Measurements from ENCODE around the gene GAL3ST3.

GAL3ST3 gene

DNA sequence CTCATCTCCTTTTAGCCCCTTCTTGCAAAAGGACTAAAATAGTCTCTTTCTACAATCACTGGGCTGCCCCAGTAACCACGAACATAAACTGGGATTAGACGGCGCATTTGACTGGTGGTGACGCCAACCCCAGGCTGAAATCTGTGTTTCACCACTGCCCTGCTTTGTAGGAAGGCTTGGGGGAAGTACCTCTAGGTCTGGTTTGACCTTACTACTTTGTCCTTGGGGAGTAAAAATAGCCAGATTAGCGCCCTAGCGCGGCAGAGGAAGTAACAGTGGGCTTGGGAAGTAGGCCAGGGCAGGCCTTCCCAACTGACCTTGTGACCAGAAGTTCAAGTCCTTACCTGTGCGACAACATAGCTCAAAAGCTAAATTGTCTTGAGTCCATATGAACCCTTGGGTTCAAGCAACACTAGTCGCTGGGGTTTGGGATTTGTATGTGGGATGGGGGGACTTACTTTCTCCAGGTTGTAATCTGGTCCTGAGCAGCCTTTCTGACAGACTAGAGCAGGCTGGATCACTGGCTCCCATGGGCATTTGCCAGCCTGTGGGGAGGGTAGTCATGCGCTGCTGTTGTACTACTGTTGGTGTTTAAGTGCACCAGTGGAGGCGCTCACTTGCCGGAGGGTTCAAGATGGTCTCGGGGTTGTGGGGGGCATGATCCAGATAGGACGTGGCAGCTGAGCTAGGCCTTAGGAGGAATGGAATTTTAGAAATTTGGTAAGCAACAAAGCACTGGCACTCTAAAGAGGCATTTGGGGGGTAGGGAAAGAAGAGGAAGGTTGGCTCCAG, 20.2 kb upstream of the GAL3ST3 start:
- DNase-seq: peak; percentile 45

GRCh38 chr11:66068154-66068821, 19.3 kb upstream of the GAL3ST3 start:
- DNase-seq: peak; percentile 72

- no peak for DNase-seq
Measured at GRCh38 chr11:66067640-66068039, 18.7 kb upstream of the GAL3ST3 start.

DNA sequence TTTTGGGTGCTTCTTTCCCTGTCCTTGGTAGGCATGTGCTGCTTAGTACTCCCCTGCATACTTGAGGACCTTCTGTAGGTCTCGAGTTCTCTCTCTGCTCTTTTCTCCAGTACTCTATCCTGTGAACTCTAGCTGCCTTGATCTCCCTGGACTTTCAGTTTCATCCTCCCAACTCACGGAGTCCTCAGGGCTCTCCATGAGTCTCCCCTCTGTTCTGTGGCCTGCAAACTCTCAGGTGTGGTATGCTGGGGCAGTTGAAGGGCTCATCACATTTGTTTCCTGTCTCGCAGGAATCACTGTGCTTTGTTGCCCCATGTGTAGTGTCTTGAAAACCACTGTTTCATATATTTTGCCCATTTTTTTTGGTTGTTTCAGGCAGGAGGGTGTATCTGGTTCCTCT, 17.8 kb upstream of the GAL3ST3 start:
- DNase-seq: no peak

- no peak for DNase-seq
Measured at GRCh38 chr11:66064571-66064970, 15.6 kb upstream of the GAL3ST3 start.

DNA sequence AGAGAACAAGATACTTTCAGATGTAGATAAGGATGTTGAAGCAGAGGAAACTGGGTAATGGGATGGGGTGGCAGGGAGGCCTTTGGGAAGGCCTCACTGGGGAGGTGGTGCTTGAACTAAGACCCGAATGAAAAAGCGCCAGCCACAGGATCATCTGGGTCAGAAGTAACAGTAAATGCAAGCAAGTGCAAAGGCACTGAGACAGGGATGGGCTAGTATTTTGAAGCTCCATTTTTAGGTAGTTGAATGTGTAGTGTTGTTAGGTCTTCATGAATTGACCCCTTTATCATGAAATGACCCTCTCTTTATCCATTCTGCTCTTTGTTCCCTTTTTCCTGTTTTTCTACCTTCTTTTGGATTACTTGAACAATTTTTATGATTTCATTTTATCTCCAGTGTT, 14.9 kb upstream of the GAL3ST3 start:
- no peak for DNase-seq

- DNase-seq: no peak
Measured at GRCh38 chr11:66062408-66062807, 13.4 kb upstream of the GAL3ST3 start.

- DNase-seq: no peak
Measured at GRCh38 chr11:66061268-66061667, 12.3 kb upstream of the GAL3ST3 start.

GRCh38 chr11:66059966-66060680, 11.2 kb upstream of the GAL3ST3 start:
- DNase-seq: no peak

DNA sequence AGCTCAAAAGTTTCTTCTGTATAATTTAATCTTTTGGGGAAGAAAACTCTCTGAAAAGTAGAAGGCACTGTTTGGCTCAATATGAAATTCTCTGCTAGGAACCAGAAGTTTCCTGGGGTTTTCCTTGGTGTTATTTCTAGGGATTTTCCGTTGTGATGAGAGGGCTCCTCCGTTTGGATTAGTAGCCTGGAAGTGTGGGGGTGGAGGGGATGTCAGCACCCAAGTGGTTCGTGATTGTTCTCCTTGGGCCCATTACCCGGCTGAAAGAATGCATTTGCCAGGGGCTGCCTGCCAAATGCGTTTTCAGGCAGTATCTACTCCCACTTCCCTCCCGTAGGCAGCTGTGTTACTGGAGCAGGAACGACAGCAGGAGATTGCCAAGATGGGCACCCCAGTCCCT, 7.5 kb upstream of the GAL3ST3 start:
- DNase-seq: no peak

DNA sequence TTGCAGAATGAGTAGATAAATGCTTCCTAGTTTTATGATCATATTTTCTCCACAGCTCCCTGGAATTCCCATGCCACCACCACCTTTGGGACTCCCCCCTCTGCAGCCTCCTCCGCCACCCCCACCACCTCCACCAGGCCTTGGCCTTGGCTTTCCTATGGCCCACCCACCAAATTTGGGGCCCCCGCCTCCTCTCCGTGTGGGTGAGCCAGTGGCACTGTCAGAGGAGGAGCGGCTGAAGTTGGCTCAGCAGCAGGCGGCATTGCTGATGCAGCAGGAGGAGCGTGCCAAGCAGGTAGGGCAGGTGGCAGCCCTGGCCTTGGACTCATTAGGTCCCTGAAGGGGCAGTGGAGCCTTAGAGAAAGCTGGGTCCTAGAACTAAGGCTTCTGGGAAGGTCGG, 6.1 kb upstream of the GAL3ST3 start:
- DNase-seq: no peak

- no peak for DNase-seq
Measured at GRCh38 chr11:66052664-66052982, 3.7 kb upstream of the GAL3ST3 start.

GRCh38 chr11:66051766-66052663, 3.1 kb upstream of the GAL3ST3 start, which contains the start of gene SF3B2:
Gene SF3B2, plus strand, starts transcription at chr11:66052364. Its CDS starts 21 bp downstream, at chr11:66052385.
- DNase-seq: peak; percentile 92

- no peak for DNase-seq
Measured at GRCh38 chr11:66051371-66051765, 2.4 kb upstream of the GAL3ST3 start.

- no peak for DNase-seq
Measured at GRCh38 chr11:66050581-66051231, 1.7 kb upstream of the GAL3ST3 start.

DNA sequence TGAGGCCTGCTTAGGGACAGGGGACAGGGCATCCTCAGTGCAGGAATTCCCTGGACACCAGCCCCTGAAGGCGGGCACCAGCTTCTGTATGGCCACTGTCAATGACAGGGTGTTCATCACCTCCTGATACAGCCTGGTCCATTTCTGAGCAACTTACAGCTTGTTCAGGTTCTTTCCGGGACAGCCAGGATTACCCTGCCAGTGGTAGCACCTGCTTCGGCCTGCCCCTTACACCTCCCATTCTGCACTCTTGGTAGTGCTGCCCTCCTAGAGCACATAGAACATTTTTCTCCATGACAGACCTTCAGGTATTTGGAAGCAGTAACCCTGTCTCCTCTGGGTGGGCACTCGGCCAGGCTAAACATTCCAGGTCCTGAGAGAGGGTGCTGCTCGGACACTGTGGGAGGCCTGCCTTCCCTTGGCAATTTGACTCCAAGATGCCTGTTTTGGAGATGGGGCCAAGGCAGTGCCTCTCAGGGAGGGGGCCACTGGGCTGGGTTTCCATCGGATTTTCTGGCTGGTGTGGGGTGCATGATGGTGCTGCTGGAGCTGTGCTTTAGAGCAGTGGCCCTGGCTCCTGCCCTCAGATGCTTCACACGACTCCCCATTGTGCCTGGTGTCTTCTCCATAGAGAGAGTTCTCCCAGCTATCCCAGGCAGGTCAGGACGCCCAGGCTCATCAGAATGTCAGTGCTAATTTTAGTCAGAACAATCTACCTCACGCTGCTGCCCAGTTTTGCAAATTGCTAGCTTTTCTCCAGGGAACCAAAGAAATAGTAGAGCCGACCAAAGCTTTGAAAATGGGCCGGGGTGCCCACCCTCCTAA, 1.2 kb downstream of the GAL3ST3 start:
- DNase-seq: no peak

DNA sequence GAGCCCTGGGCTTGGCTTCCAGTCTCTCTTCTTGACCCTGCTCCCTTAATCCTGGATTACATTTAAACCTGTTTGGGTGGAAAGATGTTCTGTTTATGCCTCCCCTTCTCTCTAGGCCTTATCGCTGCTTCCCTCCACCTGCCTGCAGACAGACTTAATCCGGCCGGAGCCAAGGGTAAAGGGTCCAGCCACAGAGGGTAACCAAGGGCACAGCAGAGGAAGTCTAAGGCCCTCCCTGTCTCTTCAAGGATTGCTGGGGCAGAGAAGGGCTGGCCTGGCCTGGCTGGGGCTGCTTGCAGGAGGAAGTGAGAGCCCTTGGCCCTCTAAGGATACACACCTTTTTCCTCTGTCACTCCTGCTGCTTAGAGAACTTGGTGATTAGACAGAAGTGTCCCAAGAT, 2.1 kb downstream of the GAL3ST3 start:
- no peak for DNase-seq

DNA sequence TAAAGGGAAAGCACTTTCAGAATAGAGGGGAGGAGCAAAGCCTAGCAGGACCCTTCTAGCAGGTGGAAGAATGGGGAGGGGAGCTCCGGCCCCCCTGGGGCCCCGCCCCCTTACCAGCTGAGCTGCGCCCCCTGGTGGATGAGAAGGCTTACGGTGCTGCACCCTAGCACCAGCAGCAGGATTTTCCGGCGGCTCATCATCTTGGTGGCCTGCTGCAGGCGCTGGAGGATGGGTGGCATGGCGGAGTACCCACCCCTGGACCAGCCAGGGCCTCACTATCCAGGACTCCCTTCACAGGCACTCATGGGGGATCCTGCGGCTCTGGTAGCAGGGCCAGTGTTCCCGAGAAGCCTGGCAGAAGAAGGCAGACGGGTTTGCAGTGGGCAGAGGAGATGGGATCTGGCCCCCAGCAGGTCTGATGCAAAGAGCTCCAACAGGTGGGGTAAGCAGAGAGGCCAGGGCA, 3.8 kb downstream of the GAL3ST3 start:
- peak; percentile 88 for DNase-seq

DNA sequence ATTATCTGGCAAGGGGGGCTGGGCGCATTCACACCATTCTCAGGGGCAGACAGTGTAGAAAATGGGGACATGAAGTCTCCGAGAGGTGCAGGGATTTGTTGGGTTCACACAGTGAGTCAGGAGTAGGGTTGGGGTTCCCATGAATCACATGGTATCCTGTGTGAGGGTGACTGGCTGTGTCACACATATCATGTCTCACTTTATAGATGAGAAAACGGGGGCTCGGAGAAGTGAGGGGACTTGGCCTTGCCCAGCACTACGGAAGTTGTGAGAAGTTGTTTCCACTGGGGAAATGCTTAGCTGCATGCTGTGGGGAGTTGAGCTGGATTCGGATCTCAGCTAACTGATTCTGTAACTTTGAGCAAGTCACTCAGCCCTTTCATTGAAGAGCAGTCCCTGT, 4.2 kb downstream of the GAL3ST3 start:
- DNase-seq: no peak

GRCh38 chr11:66042996-66043906, 5.7 kb downstream of the GAL3ST3 start:
- DNase-seq: no peak

All from activated CD4-positive, CD25-positive, alpha-beta regulatory T cell treated with anti-CD3 and anti-CD28 coated beads, Interleukin-2, amount 50 U/mL, for 72 hours (primary cell).